Renal cortex interstitium (tissue), 15 donors: ENCODE results near the gene PMPCB. TPM values are rescaled to one million over a fixed set of nuclear protein-coding genes. Genes with fewer than 3 reads are reported as not detected.
"Not testable (repeated sequence)": the region's sequence is repeated elsewhere in the genome, so short reads cannot be mapped to it uniquely, and the experiment has no call there.

Source experiments
- DNase-seq, 11 donors: peaks; one replicate each; pipeline ENCODE4 v3.0.0-alpha.2; 2013; ENCODE audit warnings: low read depth in 9 of 11, low spot score in 4 of 11; ENCODE audit errors: extremely low read depth in 1 of 11
- long read RNA-seq, 16 experiments: transcript quantifications; one replicate each; lab custom pipeline, GENCODE V29; 2026
- polyA plus RNA-seq, 3 donors: library from polyadenylated mRNA; unstranded; fragments of 120-200 nt; gene quantifications; one replicate each; pipeline ENCODE4 v1.2.1, GENCODE V29; 2013; ENCODE audit not compliant: insufficient read length in 3 of 3

PMPCB gene
- 100 to 1,000 TPM in 1 of 3 donors, 10 to 100 TPM in 2; 95.0 to 116 (median 96.8) TPM for polyA plus RNA-seq
- long read RNA-seq, donor 1, transcript PMPCB-201 (13 exons, 2,472 nt): major isoform, 15 of 108 reads
- long read RNA-seq, donor 1, partial matches to known transcripts: 93 of 108 reads
- long read RNA-seq, donor 1, other reads (novel, unspliced or antisense): 0 of 108 reads
- long read RNA-seq, donor 2, transcript PMPCB-201 (13 exons, 2,472 nt): major isoform, 10 of 103 reads
- long read RNA-seq, donor 2, partial matches to known transcripts: 77 of 103 reads
- long read RNA-seq, donor 2, other reads (novel, unspliced or antisense): 13 of 103 reads
- long read RNA-seq, donor 3, transcript PMPCB-202 (12 exons, 1,714 nt): minor isoform, 11 of 244 reads
- long read RNA-seq, donor 3, transcript PMPCB-201 (13 exons, 2,472 nt): major isoform, 27 of 244 reads
- long read RNA-seq, donor 3, partial matches to known transcripts: 197 of 244 reads
- long read RNA-seq, donor 3, other reads (novel, unspliced or antisense): 9 of 244 reads
- long read RNA-seq, donor 4, transcript PMPCB-201 (13 exons, 2,472 nt): major isoform, 12 of 198 reads
- long read RNA-seq, donor 4, transcript PMPCB-202 (12 exons, 1,714 nt): minor isoform, 5 of 198 reads
- long read RNA-seq, donor 4, partial matches to known transcripts: 160 of 198 reads
- long read RNA-seq, donor 4, other reads (novel, unspliced or antisense): 18 of 198 reads
- long read RNA-seq, donor 5: 0 reads
- long read RNA-seq, donor 6, transcript PMPCB-201 (13 exons, 2,472 nt): major isoform, 5 of 69 reads
- long read RNA-seq, donor 6, partial matches to known transcripts: 59 of 69 reads
- long read RNA-seq, donor 6, other reads (novel, unspliced or antisense): 0 of 69 reads
- long read RNA-seq, donor 7, transcript PMPCB-201 (13 exons, 2,472 nt): major isoform, 14 of 216 reads
- long read RNA-seq, donor 7, partial matches to known transcripts: 184 of 216 reads
- long read RNA-seq, donor 7, other reads (novel, unspliced or antisense): 14 of 216 reads
- long read RNA-seq, donor 8: 0 reads
- long read RNA-seq, donor 9, transcript PMPCB-201 (13 exons, 2,472 nt): major isoform, 13 of 79 reads
- long read RNA-seq, donor 9, partial matches to known transcripts: 62 of 79 reads
- long read RNA-seq, donor 9, other reads (novel, unspliced or antisense): 0 of 79 reads
- long read RNA-seq, donor 10, transcript PMPCB-201 (13 exons, 2,472 nt): major isoform, 15 of 166 reads
- long read RNA-seq, donor 10, partial matches to known transcripts: 137 of 166 reads
- long read RNA-seq, donor 10, other reads (novel, unspliced or antisense): 7 of 166 reads
- long read RNA-seq, donor 11, transcript PMPCB-201 (13 exons, 2,472 nt): major isoform, 16 of 119 reads
- long read RNA-seq, donor 11, partial matches to known transcripts: 97 of 119 reads
- long read RNA-seq, donor 11, other reads (novel, unspliced or antisense): 0 of 119 reads
- long read RNA-seq, donor 12, transcript PMPCB-201 (13 exons, 2,472 nt): major isoform, 5 of 59 reads
- long read RNA-seq, donor 12, partial matches to known transcripts: 53 of 59 reads
- long read RNA-seq, donor 12, other reads (novel, unspliced or antisense): 0 of 59 reads
- long read RNA-seq, donor 13: 0 reads
- long read RNA-seq, donor 14, transcript PMPCB-201 (13 exons, 2,472 nt): major isoform, 19 of 134 reads
- long read RNA-seq, donor 14, partial matches to known transcripts: 98 of 134 reads
- long read RNA-seq, donor 14, other reads (novel, unspliced or antisense): 15 of 134 reads
- long read RNA-seq, donor 15, transcript PMPCB-201 (13 exons, 2,472 nt): major isoform, 8 of 63 reads
- long read RNA-seq, donor 15, partial matches to known transcripts: 47 of 63 reads
- long read RNA-seq, donor 15, other reads (novel, unspliced or antisense): 6 of 63 reads
- long read RNA-seq, donor 16, transcript PMPCB-207 (2 exons, 1,615 nt): minor isoform, 11 of 422 reads
- long read RNA-seq, donor 16, transcript PMPCB-202 (12 exons, 1,714 nt): minor isoform, 11 of 422 reads
- long read RNA-seq, donor 16, transcript PMPCB-201 (13 exons, 2,472 nt): major isoform, 48 of 422 reads
- long read RNA-seq, donor 16, partial matches to known transcripts: 323 of 422 reads
- long read RNA-seq, donor 16, other reads (novel, unspliced or antisense): 28 of 422 reads

DNA sequence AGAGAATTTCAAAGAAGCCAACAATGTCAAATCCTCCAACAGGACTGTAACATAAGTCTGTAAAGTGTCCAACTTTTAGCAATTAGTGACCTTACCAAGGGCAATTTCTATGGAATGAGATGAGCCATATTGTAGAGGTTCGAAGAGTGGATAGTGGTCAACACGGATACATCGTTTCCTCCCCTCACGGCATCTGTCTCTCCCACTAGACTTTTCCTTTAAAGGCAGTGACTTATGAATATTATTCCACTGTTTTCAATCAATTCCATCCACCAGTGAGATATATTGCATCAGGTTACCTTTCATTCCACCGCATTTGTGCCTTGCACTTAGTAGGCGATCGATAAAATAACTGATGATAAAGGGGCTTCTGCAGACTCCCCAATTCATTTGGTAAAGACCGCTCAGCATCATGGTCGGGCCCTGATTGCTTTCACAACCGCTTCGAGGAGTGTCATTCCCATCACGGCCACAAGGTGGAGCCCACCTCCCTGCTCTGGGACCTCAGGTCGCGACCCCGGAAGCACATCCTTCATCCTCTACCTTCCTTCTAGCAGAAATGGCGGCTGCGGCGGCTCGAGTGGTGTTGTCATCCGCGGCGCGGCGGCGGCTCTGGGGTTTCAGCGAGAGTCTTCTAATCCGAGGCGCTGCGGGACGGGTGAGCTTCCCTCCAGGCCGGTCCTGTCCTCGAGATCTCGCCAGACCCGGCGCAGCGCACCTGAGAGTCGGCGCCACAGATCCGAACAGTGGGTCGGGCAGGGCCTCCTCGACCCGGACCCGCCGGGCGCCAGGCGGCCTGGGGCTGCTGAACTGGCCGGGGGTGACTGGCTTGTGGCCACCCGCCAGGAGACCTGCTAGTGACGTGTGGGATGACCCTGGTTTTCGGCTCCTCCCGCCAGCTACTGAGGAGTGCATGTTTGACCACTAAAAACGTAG is at the start of gene PMPCB:
Gene PMPCB (plus strand): TSS at position 535 of the 936 bp plus-strand sequence. CDS start 25 bp downstream, at position 560.
- DNase-seq: peak; percentile 72 to 91 (median 86)

DNA sequence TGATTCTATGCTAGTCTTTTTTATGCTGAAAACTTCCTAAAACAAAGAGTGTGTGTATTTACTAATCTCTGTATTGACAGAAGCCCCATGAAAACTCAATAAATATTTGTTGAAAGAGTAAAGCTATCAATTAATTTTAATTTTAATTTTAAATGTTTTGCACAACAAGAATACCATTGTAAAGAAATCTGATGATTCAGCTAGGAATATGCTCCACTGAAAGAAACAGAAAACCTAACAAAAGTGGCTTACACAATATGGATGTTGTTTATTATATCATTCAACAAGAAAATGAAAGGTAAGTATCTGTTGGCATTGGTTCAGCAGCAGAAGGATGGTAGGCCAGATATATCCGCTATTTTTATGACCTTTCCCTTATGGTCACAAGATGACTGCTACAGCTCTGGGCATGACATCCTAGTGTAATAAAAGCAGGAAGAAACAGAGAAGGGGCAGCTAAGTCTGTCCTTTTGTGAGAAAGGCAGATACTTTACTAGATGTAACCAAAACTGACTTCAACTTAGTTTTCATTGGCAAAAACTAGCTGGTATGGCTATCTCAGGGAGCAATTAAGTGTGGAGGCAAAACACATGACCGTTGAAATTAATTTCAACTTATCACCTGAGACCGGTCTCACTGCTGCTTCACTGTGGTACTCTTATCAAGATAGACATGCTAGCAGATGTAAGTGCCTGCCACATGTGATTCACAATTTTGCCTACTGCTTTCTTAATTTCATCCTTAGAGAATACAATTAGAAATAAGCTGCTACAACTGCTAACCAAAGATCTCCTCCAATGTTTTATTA is 43.3 kb upstream of the PMPCB start:
- DNase-seq: not testable (repeated sequence)

DNA sequence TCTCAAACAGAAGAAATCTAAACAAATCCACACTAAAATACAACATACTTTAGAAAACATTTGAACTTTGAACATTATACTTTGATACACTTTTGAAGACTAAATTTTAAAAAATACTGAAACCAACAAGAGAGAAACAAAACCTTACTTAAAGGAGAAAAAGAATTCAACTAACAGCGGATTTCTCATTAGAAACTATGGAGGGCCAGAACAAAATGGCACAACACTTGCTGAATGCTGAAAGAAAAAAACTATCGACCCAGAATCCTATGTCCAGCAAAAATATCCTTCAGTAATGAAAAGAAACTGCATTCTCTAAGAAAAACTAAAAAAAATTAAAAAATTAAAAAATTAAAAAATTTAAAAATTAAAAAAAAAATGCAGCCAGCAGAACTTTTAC is 33.2 kb upstream of the PMPCB start:
- not testable (repeated sequence) for DNase-seq

- DNase-seq: peak in 2 of 11 donors; percentile 0 to 1
Measured at GRCh38 chr7:103266229-103266628, 31.0 kb upstream of the PMPCB start.

GRCh38 chr7:103273374-103273773 is 23.9 kb upstream of the PMPCB start:
- DNase-seq: not testable (repeated sequence)

DNA sequence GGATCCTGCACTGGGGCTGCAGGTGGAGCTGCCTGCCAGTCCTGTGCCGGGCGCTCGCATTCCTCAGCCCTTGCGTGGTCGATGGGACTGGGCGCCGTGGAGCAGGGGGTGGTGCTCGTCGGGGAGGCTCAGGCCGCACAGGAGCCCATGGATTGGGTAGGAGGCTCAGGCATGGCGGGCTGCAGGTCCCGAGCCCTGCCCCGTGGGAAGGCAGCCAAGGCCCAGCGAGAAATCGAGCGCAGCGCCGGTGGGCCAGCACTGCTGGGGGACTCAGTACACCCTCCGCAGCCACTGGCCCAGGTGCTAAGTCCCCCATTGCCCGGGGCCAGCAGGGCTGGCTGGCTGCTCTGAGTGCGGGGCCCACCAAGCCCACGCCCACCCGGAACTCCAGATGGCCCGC is 22.4 kb upstream of the PMPCB start:
- not testable (repeated sequence) for DNase-seq

DNA sequence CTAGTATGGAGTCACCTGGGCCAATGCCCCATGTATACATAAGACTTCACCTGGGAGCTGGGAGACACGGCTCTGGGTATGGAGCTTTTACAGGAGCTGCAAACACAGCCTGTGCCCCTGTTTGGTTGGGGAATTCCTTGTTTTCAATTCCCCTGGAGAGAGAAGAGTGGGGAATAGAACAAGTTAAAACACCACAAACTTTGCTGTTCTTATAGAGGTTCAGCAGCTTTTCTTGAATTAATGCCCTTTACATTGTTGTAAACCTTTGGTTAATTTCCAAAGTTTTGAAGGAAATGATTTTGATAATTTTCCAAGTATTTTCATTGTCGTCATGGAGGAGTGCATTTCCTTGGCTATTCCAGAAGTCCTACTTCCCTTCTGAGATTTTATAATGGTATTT is 19.0 kb upstream of the PMPCB start:
- DNase-seq: not testable (repeated sequence)

- DNase-seq: peak in 1 of 11 donors; percentile 4
Measured at GRCh38 chr7:103279636-103279962, 17.6 kb upstream of the PMPCB start.

DNA sequence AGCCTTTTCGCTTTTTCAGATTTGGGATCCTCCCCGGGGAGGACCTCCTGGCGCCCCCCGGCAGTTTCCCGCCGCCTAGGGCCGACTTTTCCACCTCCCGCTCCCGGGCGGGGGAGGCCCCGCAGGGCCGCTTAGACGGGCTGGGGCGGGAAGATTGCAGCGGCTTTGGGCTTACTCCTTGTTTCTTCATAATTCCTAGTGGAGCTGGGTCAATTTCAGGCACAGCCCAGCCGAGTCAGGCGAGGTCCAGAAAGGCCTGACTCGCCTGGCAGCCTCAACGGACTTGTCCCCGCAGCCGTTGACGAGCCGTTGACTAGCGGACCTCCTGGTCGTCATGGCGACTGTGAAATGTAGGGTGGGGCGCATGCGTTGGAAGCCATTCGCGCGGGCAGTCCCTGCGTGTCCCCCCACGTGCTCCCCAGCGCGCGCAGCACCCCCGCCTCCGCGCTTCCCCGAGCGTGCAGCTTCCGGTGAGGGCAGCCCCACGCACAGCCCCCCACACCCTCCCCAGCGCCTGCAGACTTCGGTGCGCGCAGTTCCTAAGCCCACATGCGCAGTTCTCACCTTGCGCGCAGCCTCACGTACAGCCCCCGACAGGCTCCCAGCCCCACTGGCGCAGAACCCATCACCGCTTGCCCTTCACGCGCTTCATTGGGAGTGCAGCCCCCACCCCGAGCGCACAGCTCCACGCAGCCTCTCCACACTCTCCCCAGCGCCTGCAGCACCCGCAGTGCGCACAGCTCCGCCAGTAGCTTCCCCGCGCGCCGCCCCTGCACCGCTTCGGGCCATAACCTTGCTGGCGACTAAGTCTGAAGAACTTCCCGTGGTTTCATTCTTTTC is 17.1 kb upstream of the PMPCB start:
- peak in 7 of 11 donors; percentile 20 to 59 (median 36) for DNase-seq

DNA sequence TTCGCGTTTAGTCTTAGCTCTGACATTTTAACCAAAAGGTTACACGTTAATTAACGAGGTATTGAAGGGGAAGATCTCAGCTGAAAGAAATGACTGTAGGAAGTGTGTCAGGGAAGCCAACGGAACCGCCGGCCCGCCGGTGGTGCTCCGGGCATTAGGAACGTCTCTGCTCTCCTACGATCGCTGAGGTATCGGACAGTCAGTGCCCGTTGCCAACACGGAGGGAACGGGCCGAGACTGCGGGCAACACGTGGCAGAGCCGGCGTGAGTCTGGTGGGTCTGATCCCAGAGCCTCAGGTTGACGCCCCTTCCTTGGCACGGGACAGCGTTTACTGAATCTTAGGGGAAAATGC is 16.5 kb upstream of the PMPCB start:
- not testable (repeated sequence) for DNase-seq

- not testable (repeated sequence) for DNase-seq
Measured at GRCh38 chr7:103282802-103283427, 14.3 kb upstream of the PMPCB start.

- DNase-seq: no peak
Measured at GRCh38 chr7:103292122-103292521, 5.1 kb upstream of the PMPCB start.

GRCh38 chr7:103293526-103293925 is 3.7 kb upstream of the PMPCB start:
- DNase-seq: no peak

DNA sequence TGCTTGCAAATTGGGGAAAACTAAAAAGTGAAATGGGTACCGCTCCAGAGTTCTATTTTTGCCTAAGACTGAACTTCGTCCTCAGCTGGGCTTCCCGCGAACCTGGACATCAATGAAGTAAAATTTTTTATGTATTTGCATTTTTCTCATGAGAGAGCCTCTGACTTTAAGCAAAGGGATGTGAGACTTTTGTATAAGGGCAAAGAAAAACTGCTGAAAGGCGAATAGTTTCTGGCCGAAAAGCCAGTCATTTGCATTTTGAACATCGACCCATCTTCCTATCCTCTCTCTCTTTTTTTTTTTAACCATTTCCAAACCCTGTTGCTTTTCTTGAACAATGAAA is 573 bp downstream of the PMPCB start:
- DNase-seq: no peak
